A673 (cell line): Measurements from ENCODE around the gene PKNOX2. TPM values are rescaled to one million over a fixed set of nuclear protein-coding genes. Genes with fewer than 3 reads are reported as not detected.

Source experiments
- BruUV-seq: library from RNA; stranded (reverse); fragments of 400-500 nt; replicated peaks from 2 replicates; lab custom pipeline; 2021; lab: Mats Ljungman, UMichigan
- CTCF ChIA-PET: fragments of 300-600 bp; sonication (Branson Sonifier 250); formaldehyde crosslinking; loops from one replicate; lab custom pipeline; 2022; ENCODE audit warnings: antibody characterized with exemption; lab: Charles Lee
- POLR2A ChIA-PET: fragments of 300-600 bp; sonication (Branson Sonifier 250); formaldehyde crosslinking; loops from one replicate; lab custom pipeline; 2022; ENCODE audit warnings: antibody characterized with exemption; ENCODE audit not compliant: low non-redundant PET; lab: Charles Lee
- DNase-seq: peaks from one replicate; pipeline ENCODE4 v3.0.0-alpha.2; 2015; ENCODE audit warnings: low spot score
- H3K27ac ChIP-seq: fragments of 200-600 bp; sonication (generic); 2 replicates; pipeline ENCODE4 v1.5.1; 2016; ENCODE audit warnings: mixed run types, low read depth, mild to moderate bottlenecking, mixed read lengths, antibody characterized with exemption, low read length; ENCODE audit not compliant: poor library complexity, severe bottlenecking
- H3K27me3 ChIP-seq: fragments of 200-600 bp; sonication (generic); replicated peaks from 2 replicates; pipeline ENCODE4 v1.6.1; 2017; ENCODE audit warnings: mixed run types, low read depth, mild to moderate bottlenecking, mixed read lengths, antibody characterized with exemption, low read length; ENCODE audit not compliant: insufficient read depth, poor library complexity
- H3K36me3 ChIP-seq: fragments of 200-600 bp; sonication (generic); 2 replicates; pipeline ENCODE4 v1.6.1; 2016; ENCODE audit warnings: mixed run types, mild to moderate bottlenecking, mixed read lengths, antibody characterized with exemption, low read length; ENCODE audit not compliant: insufficient read depth, poor library complexity, severe bottlenecking
- H3K4me1 ChIP-seq: fragments of 200-600 bp; sonication (generic); 2 replicates; pipeline ENCODE4 v1.6.1; 2017; ENCODE audit warnings: mixed run types, mild to moderate bottlenecking, mixed read lengths, antibody characterized with exemption, low read length; ENCODE audit not compliant: insufficient read depth, poor library complexity, severe bottlenecking
- H3K4me3 ChIP-seq: fragments of 200-600 bp; sonication (generic); 2 replicates; pipeline ENCODE4 v1.5.1; 2016; ENCODE audit warnings: low read depth, mixed run types, mild to moderate bottlenecking, mixed read lengths, low read length; ENCODE audit not compliant: poor library complexity, severe bottlenecking
- H3K9me3 ChIP-seq: fragments of 200-600 bp; sonication (generic); 2 replicates; pipeline ENCODE4 v1.6.1; 2016; ENCODE audit warnings: mixed run types, low read depth, mild to moderate bottlenecking, mixed read lengths, antibody characterized with exemption, low read length; ENCODE audit not compliant: poor library complexity, severe bottlenecking
- EZH2 ChIP-seq: fragments of 200-600 bp; sonication (generic); IDR thresholded peaks from 2 replicates; pipeline ENCODE4 v1.6.1; 2017; ENCODE audit warnings: borderline replicate concordance, low read depth, mild to moderate bottlenecking, mixed read lengths, antibody characterized with exemption, low read length; ENCODE audit not compliant: poor library complexity, severe bottlenecking
- intact Hi-C: fragments of 100-400 bp; cut with micrococcal nuclease; formaldehyde crosslinking; loops from one replicate; pipeline ENCODE4 v1.10.0; 2022; ENCODE audit not compliant: unreplicated experiment
- total RNA-seq: library from RNA; stranded (reverse); gene quantifications from 2 replicates; pipeline ENCODE4 v1.2.3, GENCODE V29; 2021
- TF ChIP-seq, protein P1 (sequence below): fragments of 300-800, 200-600 bp; sonication (generic); conservative IDR thresholded peaks from 2 replicates; pipeline ENCODE4 v1.5.1; 2017; ENCODE audit warnings: low read depth, mild to moderate bottlenecking, antibody characterized with exemption, low read length, moderate library complexity, mixed read lengths

Gene PKNOX2
- total RNA-seq, 1 experiment from 2014 or later = 1.1 TPM

DNA sequence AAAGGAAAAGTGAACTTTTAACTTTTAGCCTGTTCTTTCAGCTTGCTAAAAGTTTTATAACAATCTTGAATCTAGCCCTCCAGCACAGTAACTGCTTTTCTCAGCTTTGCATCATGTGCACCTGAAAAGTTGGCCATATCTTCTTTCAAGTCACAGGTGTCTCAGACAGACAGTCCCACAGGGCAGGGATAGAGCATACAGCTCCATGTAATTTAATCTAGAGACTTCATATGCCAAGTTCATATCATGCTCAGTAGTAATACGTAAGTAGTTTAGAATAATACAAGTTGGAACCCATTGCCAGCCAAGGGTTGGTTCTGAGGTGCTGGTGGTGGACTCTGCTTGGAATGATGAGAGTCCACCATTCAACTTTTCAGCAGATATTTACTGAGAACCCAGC is 68.6 kb downstream of the PKNOX2 start:
- CTCF ChIA-PET = interaction anchor here (0.5 kb wide), 1 partner anchor 68 kb away, joined by 7 read pairs; the partner anchor contains the start of gene PKNOX2
- Histone ChIP-seq H3K27ac (no peak overlapping the region), H3K27me3 (no peaks in the 10 kb centered on the region), H3K36me3 (no peaks in the 10 kb centered on the region), H3K9me3 (no peaks in the 10 kb centered on the region), H3K4me3 (no peak overlapping the region), H3K4me1 (no peaks in the 10 kb centered on the region)
- TF ChIP-seq, protein P1, sequence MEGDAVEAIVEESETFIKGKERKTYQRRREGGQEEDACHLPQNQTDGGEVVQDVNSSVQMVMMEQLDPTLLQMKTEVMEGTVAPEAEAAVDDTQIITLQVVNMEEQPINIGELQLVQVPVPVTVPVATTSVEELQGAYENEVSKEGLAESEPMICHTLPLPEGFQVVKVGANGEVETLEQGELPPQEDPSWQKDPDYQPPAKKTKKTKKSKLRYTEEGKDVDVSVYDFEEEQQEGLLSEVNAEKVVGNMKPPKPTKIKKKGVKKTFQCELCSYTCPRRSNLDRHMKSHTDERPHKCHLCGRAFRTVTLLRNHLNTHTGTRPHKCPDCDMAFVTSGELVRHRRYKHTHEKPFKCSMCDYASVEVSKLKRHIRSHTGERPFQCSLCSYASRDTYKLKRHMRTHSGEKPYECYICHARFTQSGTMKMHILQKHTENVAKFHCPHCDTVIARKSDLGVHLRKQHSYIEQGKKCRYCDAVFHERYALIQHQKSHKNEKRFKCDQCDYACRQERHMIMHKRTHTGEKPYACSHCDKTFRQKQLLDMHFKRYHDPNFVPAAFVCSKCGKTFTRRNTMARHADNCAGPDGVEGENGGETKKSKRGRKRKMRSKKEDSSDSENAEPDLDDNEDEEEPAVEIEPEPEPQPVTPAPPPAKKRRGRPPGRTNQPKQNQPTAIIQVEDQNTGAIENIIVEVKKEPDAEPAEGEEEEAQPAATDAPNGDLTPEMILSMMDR = no peak
- no peak for TF ChIP-seq EZH2
- DNase-seq = no peak
- intact Hi-C loops = no loop called here
- BruUV-seq = no TSS peak
- POLR2A ChIA-PET = no interaction called here

GRCh38 chr11:125233736-125234275 is 69.3 kb downstream of the PKNOX2 start:
- Histone ChIP-seq H3K36me3 (no peaks in the 10 kb centered on the region), H3K4me3 (no peak overlapping the region), H3K4me1 (no peaks in the 10 kb centered on the region), H3K27ac (no peak overlapping the region), H3K27me3 (no peaks in the 10 kb centered on the region), H3K9me3 (no peaks in the 10 kb centered on the region)
- POLR2A ChIA-PET = no interaction called here
- BruUV-seq = no TSS peak
- CTCF ChIA-PET = no interaction called here
- TF ChIP-seq, protein P1 = no peak
- no peak for TF ChIP-seq EZH2
- intact Hi-C loops = no loop called here
- DNase-seq = no peak

DNA sequence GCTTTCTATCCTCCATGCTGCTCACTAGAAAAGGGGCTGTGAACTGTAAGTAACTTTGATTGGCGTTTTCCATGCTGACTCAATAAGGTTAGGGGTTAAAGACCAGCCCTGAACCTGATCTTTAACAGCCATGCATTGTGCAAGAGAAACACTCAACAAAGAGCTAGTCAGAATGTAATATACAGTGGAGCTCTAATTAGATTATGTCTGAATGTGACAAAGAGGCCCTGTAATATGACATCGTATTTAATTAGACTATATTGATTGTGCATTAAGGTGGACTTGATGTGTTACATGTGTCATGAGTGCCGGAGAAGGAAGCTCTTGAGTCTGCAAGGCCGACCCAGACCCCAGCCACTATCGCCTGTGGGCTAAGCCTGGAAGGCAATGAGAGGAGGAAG is 70.5 kb downstream of the PKNOX2 start:
- no peak for DNase-seq
- no peak overlapping the region for H3K4me3 ChIP-seq
- intact Hi-C loops = no loop called here
- BruUV-seq = no TSS peak
- H3K36me3 ChIP-seq = no peaks in the 10 kb centered on the region
- no peaks in the 10 kb centered on the region for H3K9me3 ChIP-seq
- peaks cover 7% of the 10 kb centered on the region for H3K27me3 ChIP-seq
- H3K27ac ChIP-seq = no peak overlapping the region
- no peaks in the 10 kb centered on the region for H3K4me1 ChIP-seq
- CTCF ChIA-PET = no interaction called here
- no peak for TF ChIP-seq EZH2
- TF ChIP-seq, protein P1 = no peak
- POLR2A ChIA-PET = no interaction called here
